ENCODE measurements around the gene NUDC. TPM values are rescaled to one million over a fixed set of nuclear protein-coding genes. Genes with fewer than 3 reads are reported as not detected.

Gene NUDC
- total and polyA plus RNA-seq, 2 of the 4 experiments (the other 2 are of a cell fraction): 34.8 to 89.8 TPM

DNA sequence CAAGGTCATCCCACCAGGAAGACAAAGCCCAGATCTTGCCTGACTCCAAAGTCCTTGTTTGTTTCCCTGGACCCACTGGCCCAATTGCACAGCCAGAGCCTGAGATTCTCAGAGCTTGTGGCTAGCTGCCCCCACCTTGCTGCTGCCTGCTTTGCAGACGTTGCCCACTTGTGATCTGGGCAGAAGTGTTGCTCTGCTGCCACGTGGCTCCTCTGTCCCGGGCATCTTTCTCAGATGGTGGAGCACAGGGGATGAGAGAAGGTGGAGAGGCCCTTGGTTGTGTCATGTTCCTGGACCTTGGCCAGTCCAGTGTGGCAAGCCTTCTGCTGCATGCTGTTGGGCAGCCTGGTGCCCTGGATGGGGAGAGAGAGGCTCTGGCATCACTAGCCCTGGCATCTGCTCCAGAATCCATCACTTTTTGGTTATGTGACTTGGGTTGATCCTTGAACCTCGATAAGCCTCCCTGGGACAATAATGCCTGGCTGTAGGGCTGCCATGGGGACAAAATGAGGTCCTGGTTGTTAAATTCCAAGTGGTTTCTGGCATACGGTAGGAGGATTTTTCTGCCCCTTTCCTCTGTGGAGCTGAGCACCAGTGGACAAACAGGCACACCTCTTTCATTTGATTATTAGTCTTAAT, 6.2 kb upstream of the NUDC start:
- no peak overlapping the region for H2BK120ac ChIP-seq (ENCODE audit: low read depth, low read length)
- H3K9me1 ChIP-seq (ENCODE audit: insufficient read depth, low read length): no peaks in the 10 kb centered on the region
- no peak overlapping the region for H2BK5ac ChIP-seq (ENCODE audit: low read depth, low read length, poor library complexity, severe bottlenecking)
- peak overlapping the region; percentile 55 for H2AK9ac ChIP-seq (replicated peaks; ENCODE audit: low read depth, low read length, poor library complexity)
- POLR2A ChIA-PET (ENCODE audit: unreplicated experiment): no interaction called here
- no peak overlapping the region for H3K4me3 ChIP-seq (ENCODE audit: insufficient read depth, low read depth, low read length)
- no peak overlapping the region for H3K4ac ChIP-seq (ENCODE audit: low read depth, low read length)
- peaks cover 14% of the 10 kb centered on the region for H3K27me3 ChIP-seq (ENCODE audit: control insufficient read depth, insufficient read depth, low read length)
- no TSS peak for BruUV-seq (replicated peaks)
- in situ Hi-C loops (cut with MboI; ENCODE audit: low sequenced_read_pairs): no loop called here
- no peak overlapping the region for H3K27ac ChIP-seq (ENCODE audit: insufficient read depth, low read length)
- 52% methylated on average over 3 of the region's 5 CpGs; no CpG with 5 or more reads in 1 of the 2 experiments for WGBS, 2 experiments (ENCODE audit: extremely low coverage in 2 of 2, insufficient read length in 1 of 2)
- no peak overlapping the region for H2BK15ac ChIP-seq (ENCODE audit: low read depth, low read length)
- peak overlapping the region; percentile 58 for H2AFZ ChIP-seq (replicated peaks; ENCODE audit: low read length, poor library complexity)
- no peak overlapping the region for H4K5ac ChIP-seq (ENCODE audit: low read depth, low read length)
- no peak overlapping the region for H3K9ac ChIP-seq (ENCODE audit: low read depth, low read length)
- no peaks in the 10 kb centered on the region for H3K79me1 ChIP-seq (ENCODE audit: low read depth in 1 of 2, low read length in 2 of 2)
- no peak overlapping the region for H3K18ac ChIP-seq (ENCODE audit: low read depth, low read length)
- intact Hi-C loops (cut with micrococcal nuclease): no loop called here
- dilution Hi-C loops (cut with HindIII; ENCODE audit: low sequenced_read_pairs, unreplicated experiment): no loop called here
- TF ChIP-seq RFX5 (IDR thresholded peaks at IDR 0.05; ENCODE audit: low read depth, low read length) (no peak), RAD21 (IDR thresholded peaks at IDR 0.05; ENCODE audit: low read length) (no peak)
- DNase-seq (no peak), ATAC-seq (ENCODE audit: low read depth) (no peak)
- no peak overlapping the region for H2BK20ac ChIP-seq (ENCODE audit: low read depth, low read length)
- H3K14ac ChIP-seq (replicated peaks; ENCODE audit: low read depth, low read length): no peak overlapping the region
- H3K4me2 ChIP-seq (ENCODE audit: low read depth, low read length): no peak overlapping the region
- CTCF ChIA-PET: no interaction called here
- no peaks in the 10 kb centered on the region for H3K4me1 ChIP-seq (ENCODE audit: control insufficient read depth, insufficient read depth, low read length)
- no peaks in the 10 kb centered on the region for H4K20me1 ChIP-seq (ENCODE audit: insufficient read depth, low read length)
- no peaks in the 10 kb centered on the region for H3K9me3 ChIP-seq (ENCODE audit: control insufficient read depth, insufficient read depth, low read length)
- H3K56ac ChIP-seq (ENCODE audit: extremely low read depth, insufficient read depth, low read length): no peak overlapping the region
- no peak overlapping the region for H4K8ac ChIP-seq (ENCODE audit: low read depth in 2 of 2, low read length in 2 of 2)
- no peak overlapping the region for H2AK5ac ChIP-seq (ENCODE audit: low read depth, low read length)
- H3K23ac ChIP-seq (ENCODE audit: low read depth, low read length): no peak overlapping the region
- H4K91ac ChIP-seq (ENCODE audit: insufficient read depth, low read depth, low read length): no peak overlapping the region
- no peaks in the 10 kb centered on the region for H3K36me3 ChIP-seq (ENCODE audit: control insufficient read depth, insufficient read depth, low read length)

All from IMR-90 (cell line).